ENCODE data around the gene GTF2A1.

Gene GTF2A1

GRCh38 chr14:81141426-81141825 is 79.3 kb downstream of the GTF2A1 start:
- Histone ChIP-seq H3K27me3 (ENCODE audit: insufficient read depth, insufficient read length) (no peaks in the 10 kb centered on the region), H3K4me1 (ENCODE audit: insufficient read depth, insufficient read length) (no peaks in the 10 kb centered on the region), H3K9ac (ENCODE audit: insufficient read length, low read depth) (no peak overlapping the region), H3K36me3 (ENCODE audit: insufficient read depth, insufficient read length, low read length) (no peaks in the 10 kb centered on the region), H3K9me3 (ENCODE audit: insufficient read depth, low read length) (no peaks in the 10 kb centered on the region), H3K4me3 (ENCODE audit: insufficient read length, low read depth) (no peak overlapping the region)
- TF ChIP-seq YY1 (IDR thresholded peaks at IDR 0.05; ENCODE audit: insufficient read depth, insufficient read length), result no peak
- TF ChIP-seq ZNF274 (IDR thresholded peaks at IDR 0.05; ENCODE audit: low read depth, low read length), result no peak
- TF ChIP-seq SUZ12 (IDR thresholded peaks at IDR 0.05; ENCODE audit: extremely low read depth, insufficient read depth, insufficient read length), result no peak
- no peak for DNase-seq (ENCODE audit: low read depth, low spot score)

GRCh38 chr14:81138429-81138828 is 82.3 kb downstream of the GTF2A1 start:
- Histone ChIP-seq H3K36me3 (ENCODE audit: insufficient read depth, insufficient read length, low read length) (no peaks in the 10 kb centered on the region), H3K9ac (ENCODE audit: insufficient read length, low read depth) (no peak overlapping the region), H3K9me3 (ENCODE audit: insufficient read depth, low read length) (no peaks in the 10 kb centered on the region), H3K27me3 (ENCODE audit: insufficient read depth, insufficient read length) (no peaks in the 10 kb centered on the region), H3K4me3 (ENCODE audit: insufficient read length, low read depth) (no peak overlapping the region), H3K4me1 (ENCODE audit: insufficient read depth, insufficient read length) (no peaks in the 10 kb centered on the region)
- no peak for DNase-seq (ENCODE audit: low read depth, low spot score)
- TF ChIP-seq ZNF274 (IDR thresholded peaks at IDR 0.05; ENCODE audit: low read depth, low read length) (no peak), SUZ12 (IDR thresholded peaks at IDR 0.05; ENCODE audit: extremely low read depth, insufficient read depth, insufficient read length) (no peak), YY1 (IDR thresholded peaks at IDR 0.05; ENCODE audit: insufficient read depth, insufficient read length) (no peak)

- TF ChIP-seq SUZ12 (IDR thresholded peaks at IDR 0.05; ENCODE audit: extremely low read depth, insufficient read depth, insufficient read length), result no peak
- no peak for TF ChIP-seq YY1 (IDR thresholded peaks at IDR 0.05; ENCODE audit: insufficient read depth, insufficient read length)
- no peak for TF ChIP-seq ZNF274 (IDR thresholded peaks at IDR 0.05; ENCODE audit: low read depth, low read length)
- no peaks in the 10 kb centered on the region for H3K36me3 ChIP-seq (ENCODE audit: insufficient read depth, insufficient read length, low read length)
- H3K4me3 ChIP-seq (ENCODE audit: insufficient read length, low read depth), result no peak overlapping the region
- no peaks in the 10 kb centered on the region for H3K27me3 ChIP-seq (ENCODE audit: insufficient read depth, insufficient read length)
- no peak overlapping the region for H3K9ac ChIP-seq (ENCODE audit: insufficient read length, low read depth)
- H3K4me1 ChIP-seq (ENCODE audit: insufficient read depth, insufficient read length), result no peaks in the 10 kb centered on the region
- no peak for DNase-seq (ENCODE audit: low read depth, low spot score)
- no peaks in the 10 kb centered on the region for H3K9me3 ChIP-seq (ENCODE audit: insufficient read depth, low read length)
Observed at GRCh38 chr14:81137316-81137715, 83.4 kb downstream of the GTF2A1 start.

- Histone ChIP-seq H3K27me3 (ENCODE audit: insufficient read depth, insufficient read length) (no peaks in the 10 kb centered on the region), H3K9me3 (ENCODE audit: insufficient read depth, low read length) (no peaks in the 10 kb centered on the region)
Observed at GRCh38 chr14:81133400-81133799, 87.4 kb downstream of the GTF2A1 start.

GRCh38 chr14:81132468-81132867 is 88.3 kb downstream of the GTF2A1 start:
- Histone ChIP-seq H3K4me1 (ENCODE audit: insufficient read depth, insufficient read length) (no peaks in the 10 kb centered on the region), H3K4me3 (ENCODE audit: insufficient read length, low read depth) (no peak overlapping the region), H3K9ac (ENCODE audit: insufficient read length, low read depth) (no peak overlapping the region), H3K9me3 (ENCODE audit: insufficient read depth, low read length) (no peaks in the 10 kb centered on the region), H3K27me3 (ENCODE audit: insufficient read depth, insufficient read length) (no peaks in the 10 kb centered on the region), H3K36me3 (ENCODE audit: insufficient read depth, insufficient read length, low read length) (no peaks in the 10 kb centered on the region)
- TF ChIP-seq SUZ12 (IDR thresholded peaks at IDR 0.05; ENCODE audit: extremely low read depth, insufficient read depth, insufficient read length) (no peak), ZNF274 (IDR thresholded peaks at IDR 0.05; ENCODE audit: low read depth, low read length) (no peak), YY1 (IDR thresholded peaks at IDR 0.05; ENCODE audit: insufficient read depth, insufficient read length) (no peak)
- DNase-seq (ENCODE audit: low read depth, low spot score), result no peak

More at GRCh38 chr14:81133400-81133799, 87.4 kb downstream of the GTF2A1 start:
- DNase-seq (ENCODE audit: low read depth, low spot score), result no peak
- Histone ChIP-seq H3K9ac (ENCODE audit: insufficient read length, low read depth) (no peak overlapping the region), H3K4me1 (ENCODE audit: insufficient read depth, insufficient read length) (no peaks in the 10 kb centered on the region), H3K36me3 (ENCODE audit: insufficient read depth, insufficient read length, low read length) (no peaks in the 10 kb centered on the region), H3K4me3 (ENCODE audit: insufficient read length, low read depth) (no peak overlapping the region)
- TF ChIP-seq SUZ12 (IDR thresholded peaks at IDR 0.05; ENCODE audit: extremely low read depth, insufficient read depth, insufficient read length) (no peak), ZNF274 (IDR thresholded peaks at IDR 0.05; ENCODE audit: low read depth, low read length) (no peak), YY1 (IDR thresholded peaks at IDR 0.05; ENCODE audit: insufficient read depth, insufficient read length) (no peak)

- H3K4me3 ChIP-seq (ENCODE audit: insufficient read length, low read depth), result no peak overlapping the region
- no peak overlapping the region for H3K9ac ChIP-seq (ENCODE audit: insufficient read length, low read depth)
- no peaks in the 10 kb centered on the region for H3K9me3 ChIP-seq (ENCODE audit: insufficient read depth, low read length)
- H3K4me1 ChIP-seq (ENCODE audit: insufficient read depth, insufficient read length), result no peaks in the 10 kb centered on the region
- H3K27me3 ChIP-seq (ENCODE audit: insufficient read depth, insufficient read length), result no peaks in the 10 kb centered on the region
- DNase-seq (ENCODE audit: low read depth, low spot score), result no peak
- TF ChIP-seq YY1 (IDR thresholded peaks at IDR 0.05; ENCODE audit: insufficient read depth, insufficient read length) (no peak), ZNF274 (IDR thresholded peaks at IDR 0.05; ENCODE audit: low read depth, low read length) (no peak), SUZ12 (IDR thresholded peaks at IDR 0.05; ENCODE audit: extremely low read depth, insufficient read depth, insufficient read length) (no peak)
- H3K36me3 ChIP-seq (ENCODE audit: insufficient read depth, insufficient read length, low read length), result no peaks in the 10 kb centered on the region
Observed at GRCh38 chr14:81129242-81129641, 91.5 kb downstream of the GTF2A1 start.

- no peak overlapping the region for H3K4me3 ChIP-seq (ENCODE audit: insufficient read length, low read depth)
- no peaks in the 10 kb centered on the region for H3K27me3 ChIP-seq (ENCODE audit: insufficient read depth, insufficient read length)
- H3K9ac ChIP-seq (ENCODE audit: insufficient read length, low read depth), result no peak overlapping the region
- H3K4me1 ChIP-seq (ENCODE audit: insufficient read depth, insufficient read length), result no peaks in the 10 kb centered on the region
- no peaks in the 10 kb centered on the region for H3K9me3 ChIP-seq (ENCODE audit: insufficient read depth, low read length)
- TF ChIP-seq ZNF274 (IDR thresholded peaks at IDR 0.05; ENCODE audit: low read depth, low read length), result no peak
- TF ChIP-seq SUZ12 (IDR thresholded peaks at IDR 0.05; ENCODE audit: extremely low read depth, insufficient read depth, insufficient read length), result no peak
- TF ChIP-seq YY1 (IDR thresholded peaks at IDR 0.05; ENCODE audit: insufficient read depth, insufficient read length), result no peak
- H3K36me3 ChIP-seq (ENCODE audit: insufficient read depth, insufficient read length, low read length), result no peaks in the 10 kb centered on the region
- no peak for DNase-seq (ENCODE audit: low read depth, low spot score)
Observed at GRCh38 chr14:81127785-81128184, 93.0 kb downstream of the GTF2A1 start.

Data from NT2/D1 (cell line).